Measurements from ENCODE around the gene NEURL2.
A peak's percentile ranks its signal among the peaks of the same experiment; 100 is the strongest.
"Not testable (repeated sequence)": the region's sequence is repeated elsewhere in the genome, so short reads cannot be mapped to it uniquely, and the experiment has no call there.

Gene NEURL2, protein sequence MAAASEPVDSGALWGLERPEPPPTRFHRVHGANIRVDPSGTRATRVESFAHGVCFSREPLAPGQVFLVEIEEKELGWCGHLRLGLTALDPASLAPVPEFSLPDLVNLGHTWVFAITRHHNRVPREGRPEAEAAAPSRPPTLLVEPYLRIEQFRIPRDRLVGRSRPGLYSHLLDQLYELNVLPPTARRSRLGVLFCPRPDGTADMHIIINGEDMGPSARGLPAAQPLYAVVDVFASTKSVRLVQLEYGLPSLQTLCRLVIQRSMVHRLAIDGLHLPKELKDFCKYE

DNA sequence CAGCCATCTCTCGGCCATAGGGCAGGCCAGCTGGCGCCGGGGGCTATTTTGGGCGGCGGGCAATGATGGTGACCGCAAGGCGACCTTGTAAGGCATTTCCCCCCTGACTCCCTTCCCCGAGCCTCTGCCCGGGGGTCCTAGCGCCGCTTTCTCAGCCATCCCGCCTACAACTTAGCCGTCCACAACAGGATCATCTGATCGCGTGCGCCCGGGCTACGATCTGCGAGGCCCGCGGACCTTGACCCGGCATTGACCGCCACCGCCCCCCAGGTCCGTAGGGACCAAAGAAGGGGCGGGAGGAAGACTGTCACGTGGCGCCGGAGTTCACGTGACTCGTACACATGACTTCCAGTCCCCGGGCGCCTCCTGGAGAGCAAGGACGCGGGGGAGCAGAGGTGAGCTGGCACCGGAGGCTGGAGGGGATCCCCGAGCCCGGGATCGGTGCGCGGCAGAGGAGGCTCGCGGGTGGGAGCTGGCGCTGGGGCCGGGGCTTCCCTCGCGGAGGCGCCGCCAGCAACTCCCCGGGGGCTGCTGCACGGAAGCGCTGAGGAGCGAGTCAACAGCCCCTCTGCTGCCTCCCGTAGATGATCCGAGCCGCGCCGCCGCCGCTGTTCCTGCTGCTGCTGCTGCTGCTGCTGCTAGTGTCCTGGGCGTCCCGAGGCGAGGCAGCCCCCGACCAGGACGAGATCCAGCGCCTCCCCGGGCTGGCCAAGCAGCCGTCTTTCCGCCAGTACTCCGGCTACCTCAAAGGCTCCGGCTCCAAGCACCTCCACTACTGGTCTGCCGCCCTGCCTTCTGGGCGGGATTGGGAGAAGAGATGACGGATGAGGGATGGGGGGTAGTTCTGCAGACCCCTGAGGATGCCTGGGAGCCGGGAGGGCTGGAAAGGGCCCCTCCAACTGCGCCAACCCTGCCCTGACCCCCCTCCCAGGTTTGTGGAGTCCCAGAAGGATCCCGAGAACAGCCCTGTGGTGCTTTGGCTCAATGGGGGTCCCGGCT, at the start of gene NEURL2, which contains the start of gene CTSA:
NEURL2 (minus strand) TSS at position 224 of the 999 bp plus-strand sequence; CDS start at position 7, 217 bp downstream.
CTSA (plus strand) TSS at position 351 of the 999 bp plus-strand sequence; CDS start at position 585, 234 bp downstream.
- DNase-seq = peak; percentile 84

DNA sequence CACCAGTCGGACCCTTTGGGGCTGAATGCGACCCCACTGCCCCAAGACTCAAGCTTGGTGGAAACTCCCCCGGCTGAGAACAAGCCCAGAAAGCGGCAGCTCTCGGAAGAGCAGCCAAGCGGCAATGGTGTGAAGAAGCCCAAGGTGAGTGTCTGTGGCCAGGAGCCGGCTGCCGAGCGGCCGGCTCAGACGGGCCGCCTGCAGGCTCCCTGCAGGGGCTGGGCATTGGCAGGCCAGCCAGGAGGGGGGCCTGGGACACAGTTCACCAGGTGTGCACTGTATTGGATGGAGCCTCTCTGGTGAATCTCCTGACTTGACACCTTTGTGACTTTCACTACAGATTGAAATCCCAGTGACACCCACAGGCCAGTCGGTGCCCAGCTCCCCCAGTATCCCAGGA, 49.5 kb upstream of the NEURL2 start:
- DNase-seq = no peak

DNA sequence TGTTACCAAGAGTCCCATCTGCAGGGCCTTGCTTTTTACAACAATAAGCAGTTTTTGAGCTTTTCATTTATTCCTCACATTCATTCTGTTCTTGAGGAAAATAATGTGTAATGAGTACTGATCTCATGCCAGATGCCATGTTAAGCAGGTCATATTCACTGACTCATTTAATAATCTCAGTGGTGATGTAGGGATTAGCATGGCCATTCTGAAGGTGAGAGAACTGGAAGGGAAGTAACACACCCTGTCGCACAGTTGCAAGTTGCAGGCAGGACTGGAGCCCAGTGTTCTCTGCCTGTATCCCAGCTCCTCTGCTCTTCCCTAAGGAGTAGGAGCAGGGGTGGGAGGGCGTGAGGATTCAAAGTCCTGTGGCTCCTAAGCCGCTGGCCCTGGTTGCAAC, 49.0 kb upstream of the NEURL2 start:
- no peak for DNase-seq

DNA sequence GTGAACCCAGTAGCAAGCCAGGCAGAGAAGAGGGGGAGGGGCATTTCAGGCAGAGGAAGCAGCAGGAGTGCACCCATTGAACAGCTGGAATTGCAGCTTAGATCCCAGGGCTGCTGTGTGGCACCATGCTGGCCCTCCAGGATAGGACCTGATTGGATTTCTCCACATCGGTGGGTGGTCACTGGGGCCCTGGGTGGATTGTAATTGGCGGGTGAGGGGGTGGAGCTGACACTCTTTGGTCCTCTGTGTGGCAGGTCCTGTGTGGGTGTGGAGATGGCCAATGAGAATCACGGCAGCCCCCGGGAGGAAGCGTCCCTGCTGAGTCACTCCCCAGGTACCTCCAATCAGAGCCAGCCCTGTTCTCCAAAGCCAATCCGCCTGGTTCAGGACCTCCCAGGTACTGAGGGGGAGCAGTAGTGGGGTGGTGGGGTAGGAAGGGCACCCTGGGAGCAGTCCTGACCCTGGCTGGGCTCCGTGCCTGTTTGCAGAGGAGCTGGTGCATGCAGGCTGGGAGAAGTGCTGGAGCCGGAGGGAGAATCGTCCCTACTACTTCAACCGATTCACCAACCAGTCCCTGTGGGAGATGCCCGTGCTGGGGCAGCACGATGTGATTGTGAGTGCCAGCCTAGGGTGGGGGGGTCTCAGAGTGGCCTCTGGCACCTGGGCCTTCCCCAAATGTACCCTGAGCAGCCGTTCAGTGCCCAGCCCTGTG, 47.9 kb upstream of the NEURL2 start:
- no peak for DNase-seq

DNA sequence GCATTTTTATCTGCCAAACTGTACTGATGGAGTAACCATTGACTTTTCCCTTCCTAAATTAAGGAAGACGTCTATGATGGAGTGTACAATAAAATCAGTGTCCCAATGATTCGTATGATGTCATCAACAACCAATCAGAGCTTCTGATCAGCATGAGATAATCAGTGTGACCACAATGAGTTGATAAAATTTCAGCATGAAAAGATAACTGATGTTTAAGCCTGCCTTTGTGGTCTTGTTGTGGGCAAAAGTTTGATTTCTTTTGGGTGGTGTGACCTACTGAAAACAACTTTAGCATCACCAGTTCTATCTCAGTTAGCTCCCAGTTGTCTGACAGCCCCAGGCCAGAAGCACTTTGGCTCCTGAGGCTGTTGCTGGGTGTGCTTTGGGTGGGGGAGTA, 46.8 kb upstream of the NEURL2 start:
- peak; percentile 38 for DNase-seq

DNA sequence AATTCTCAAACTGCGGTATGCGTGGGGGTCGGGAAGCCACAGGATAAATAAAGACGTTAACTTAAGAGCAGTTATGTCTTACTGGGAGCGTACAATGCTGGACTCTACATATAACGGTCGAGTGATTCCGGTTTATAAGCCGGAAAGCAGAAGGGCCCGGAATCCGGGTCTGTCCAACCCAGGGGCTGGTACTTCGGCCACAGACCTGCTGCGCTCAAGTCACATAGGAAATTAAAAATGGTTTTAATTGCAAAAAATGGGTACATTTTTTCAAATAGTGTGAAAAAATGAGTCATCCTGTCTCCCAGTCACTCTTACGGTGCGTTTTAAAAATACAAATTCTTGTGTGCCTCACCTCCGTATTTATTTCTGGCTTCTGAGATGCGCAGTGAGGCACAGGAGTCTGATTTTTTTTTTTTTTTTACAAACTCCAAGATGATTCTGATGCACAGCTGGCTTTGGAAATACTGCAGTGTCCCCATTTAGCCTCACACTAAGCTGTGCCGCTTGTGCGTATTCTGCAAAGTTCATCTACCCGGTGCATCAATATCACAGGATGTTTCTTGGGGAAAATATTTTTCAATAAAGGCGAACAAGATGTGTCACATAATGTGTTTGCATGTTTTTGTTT, 44.5 kb upstream of the NEURL2 start:
- no peak for DNase-seq

DNA sequence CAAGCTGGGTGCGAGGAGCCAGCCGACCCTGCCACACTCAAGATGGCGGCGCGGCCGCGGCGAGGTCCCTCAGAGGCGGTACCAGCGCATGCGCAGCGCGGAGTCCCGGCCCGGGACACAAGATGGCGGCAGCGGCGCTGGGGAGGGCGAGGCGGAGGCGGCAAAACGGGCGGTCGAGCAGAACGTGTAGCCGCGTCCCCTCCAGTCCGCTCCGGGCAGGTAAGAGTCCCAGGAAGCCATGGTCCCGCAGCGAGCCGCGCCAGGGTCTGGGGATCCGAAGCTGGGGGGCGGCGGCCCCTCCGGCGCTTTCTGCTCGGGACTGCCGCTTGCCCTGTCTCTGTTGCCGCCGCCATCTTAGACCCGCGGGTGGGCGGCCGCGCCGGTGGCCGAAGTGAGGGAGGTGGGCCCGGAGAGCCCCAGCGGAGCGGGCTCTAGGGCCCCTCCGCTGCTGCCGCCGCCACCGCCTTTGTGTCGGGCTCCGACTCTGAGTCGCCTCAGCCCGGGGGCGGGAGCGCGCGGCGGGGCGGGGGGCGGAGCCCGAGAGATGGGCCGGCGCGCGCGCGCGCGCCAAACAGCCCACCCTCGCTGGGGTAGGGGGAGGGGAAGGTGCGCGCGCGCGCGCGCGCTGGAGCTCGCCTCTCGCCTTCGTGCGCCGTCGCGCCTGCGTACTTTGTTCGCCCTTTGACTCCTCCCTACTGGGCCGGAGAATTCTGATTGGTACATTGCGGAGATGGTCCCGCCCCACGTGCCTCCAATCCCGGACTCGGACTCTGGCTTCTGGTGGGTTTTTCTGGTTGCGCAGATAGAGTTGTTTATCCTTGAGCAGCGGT, 43.8 kb upstream of the NEURL2 start, which contains the start of gene PCIF1:
PCIF1 (plus strand) TSS at position 98 of the 830 bp plus-strand sequence. CDS start 4,317 bp downstream, outside the sequence.
- DNase-seq = peak; percentile 99

DNA sequence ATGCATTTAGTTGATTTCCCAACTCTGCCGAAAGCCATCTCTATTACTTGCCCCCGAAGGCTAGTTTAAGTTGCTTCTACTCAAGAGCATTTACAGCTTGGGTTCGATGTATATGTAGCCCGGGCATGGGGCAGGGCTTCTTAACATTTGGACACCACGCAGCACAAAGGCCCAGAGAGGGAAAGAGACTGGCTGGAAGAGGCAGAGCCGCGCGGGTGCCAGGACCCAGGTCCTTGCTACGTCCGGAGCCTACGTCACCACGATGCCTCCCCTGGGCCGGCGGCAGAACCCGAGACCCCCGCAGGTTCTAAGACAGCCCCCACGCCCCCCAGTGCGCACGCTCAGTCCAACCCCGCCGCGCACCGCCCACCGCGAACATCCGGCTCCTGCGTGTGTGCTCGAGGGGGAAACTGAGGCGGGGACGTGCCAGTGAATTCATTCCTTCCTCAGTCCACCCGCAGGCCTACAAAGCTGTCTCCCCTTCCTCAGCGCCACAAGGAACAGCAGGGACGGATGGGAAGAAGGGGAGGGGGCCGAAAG, 43.1 kb upstream of the NEURL2 start:
- DNase-seq = no peak

DNA sequence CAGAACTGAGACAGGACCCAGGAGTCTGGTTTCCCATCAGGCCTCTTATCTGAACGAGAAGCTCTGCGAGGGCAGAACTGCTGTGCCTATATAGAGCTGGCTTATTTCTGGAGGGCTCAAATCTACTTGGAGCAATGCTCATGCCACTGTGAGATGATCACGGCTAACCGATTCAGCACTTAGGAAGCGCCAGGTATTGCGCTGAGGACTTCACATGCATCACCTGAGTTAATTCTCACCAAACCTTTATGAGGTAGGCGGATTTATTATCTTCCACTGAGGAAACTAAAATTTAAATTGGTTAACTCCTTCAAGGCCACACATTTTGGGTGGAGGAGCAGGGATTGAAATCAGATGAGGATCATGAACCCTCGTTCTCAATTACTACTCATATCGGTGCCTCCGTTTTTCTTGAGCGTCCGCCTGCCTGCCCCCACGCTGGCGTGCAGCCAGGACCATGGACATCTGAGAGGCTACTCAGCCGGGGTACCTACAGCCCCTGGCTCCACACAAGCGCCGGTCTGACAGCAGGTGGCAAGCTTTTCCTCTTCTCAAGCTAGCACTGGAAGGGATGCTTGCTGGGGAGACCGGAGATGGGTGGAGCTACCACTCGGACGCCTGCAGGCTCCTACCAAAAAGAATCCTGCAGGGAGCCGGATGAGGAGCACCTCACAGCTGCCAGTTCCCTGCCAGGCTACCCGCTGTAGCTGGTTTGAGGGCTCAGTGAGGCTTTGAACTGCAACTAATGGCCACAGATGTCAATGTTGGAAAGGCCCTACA, 42.4 kb upstream of the NEURL2 start:
- DNase-seq = peak; percentile 69

DNA sequence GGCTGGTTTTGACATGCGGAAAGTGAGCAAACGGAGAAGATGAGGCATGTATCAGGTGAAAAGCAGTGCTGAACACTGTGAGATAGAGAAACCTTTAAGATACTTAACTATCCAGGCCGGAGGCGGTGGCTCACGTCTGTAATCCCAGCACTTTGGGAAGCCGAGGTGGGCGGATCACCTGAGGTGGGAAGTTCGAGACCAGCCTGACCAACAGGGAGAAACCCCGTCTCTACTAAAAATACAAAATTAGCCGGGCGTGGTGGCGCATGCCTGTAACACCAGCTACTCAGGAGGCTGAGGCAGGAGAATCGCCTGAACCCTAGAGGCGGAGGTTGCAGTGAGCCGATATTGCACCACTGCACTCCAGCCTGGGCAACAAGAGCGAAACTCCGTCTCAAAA, 40.7 kb upstream of the NEURL2 start:
- DNase-seq = not testable (repeated sequence)

DNA sequence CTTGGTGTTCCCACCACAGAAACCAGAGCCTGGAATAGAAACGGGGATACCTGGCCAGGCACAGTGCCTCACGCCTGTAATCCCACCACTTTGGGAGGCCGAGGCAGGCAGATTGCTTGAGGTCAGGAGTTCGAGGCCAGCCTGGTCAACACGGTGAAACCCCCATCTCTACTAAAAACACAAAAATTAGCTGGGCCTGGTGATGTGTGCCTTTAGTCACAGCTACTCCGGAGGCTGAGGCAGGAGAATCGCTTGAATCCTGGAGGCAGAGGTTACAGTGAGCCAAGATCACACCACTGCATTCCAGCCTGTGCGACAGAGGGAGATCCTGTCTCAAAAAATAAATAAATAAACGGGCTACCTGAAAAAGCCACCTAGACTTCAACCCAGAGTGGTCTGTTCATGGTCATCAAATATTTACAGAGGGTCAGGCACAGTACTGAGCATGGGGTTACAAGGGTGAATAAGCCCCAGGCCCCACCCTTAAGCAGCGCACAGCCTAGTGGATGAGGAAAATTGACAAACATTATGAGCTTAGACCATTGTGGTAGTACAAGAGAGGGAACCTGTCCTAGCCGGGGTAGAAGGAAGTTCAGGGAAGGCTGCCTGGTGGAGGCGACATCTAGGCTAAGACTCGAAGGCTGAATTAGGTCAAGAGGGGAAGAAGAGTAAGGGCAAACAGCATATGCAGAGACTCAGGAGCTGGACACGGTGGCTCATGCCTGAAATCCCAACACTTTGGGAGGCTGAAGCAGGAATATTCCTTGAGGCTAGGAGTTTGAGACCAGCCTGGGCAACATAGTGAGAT, 36.3 kb upstream of the NEURL2 start:
- no peak for DNase-seq

DNA sequence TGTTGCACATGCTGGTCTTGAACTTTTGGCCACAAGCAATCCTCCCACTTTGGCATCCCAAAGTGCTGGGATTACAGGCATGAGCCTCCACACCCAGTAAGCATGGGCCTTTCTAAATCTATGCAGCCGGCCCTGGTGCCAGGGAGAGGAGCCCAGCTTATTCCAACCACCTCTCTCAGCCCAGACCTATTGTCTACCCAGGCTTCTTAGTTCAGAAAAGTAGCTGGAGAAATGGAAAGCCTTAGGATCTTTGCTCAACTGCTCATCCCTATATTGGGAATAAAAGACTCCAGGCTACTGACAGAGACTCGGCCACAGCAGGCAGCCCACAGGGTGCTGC, 35.7 kb upstream of the NEURL2 start:
- no peak for DNase-seq

DNA sequence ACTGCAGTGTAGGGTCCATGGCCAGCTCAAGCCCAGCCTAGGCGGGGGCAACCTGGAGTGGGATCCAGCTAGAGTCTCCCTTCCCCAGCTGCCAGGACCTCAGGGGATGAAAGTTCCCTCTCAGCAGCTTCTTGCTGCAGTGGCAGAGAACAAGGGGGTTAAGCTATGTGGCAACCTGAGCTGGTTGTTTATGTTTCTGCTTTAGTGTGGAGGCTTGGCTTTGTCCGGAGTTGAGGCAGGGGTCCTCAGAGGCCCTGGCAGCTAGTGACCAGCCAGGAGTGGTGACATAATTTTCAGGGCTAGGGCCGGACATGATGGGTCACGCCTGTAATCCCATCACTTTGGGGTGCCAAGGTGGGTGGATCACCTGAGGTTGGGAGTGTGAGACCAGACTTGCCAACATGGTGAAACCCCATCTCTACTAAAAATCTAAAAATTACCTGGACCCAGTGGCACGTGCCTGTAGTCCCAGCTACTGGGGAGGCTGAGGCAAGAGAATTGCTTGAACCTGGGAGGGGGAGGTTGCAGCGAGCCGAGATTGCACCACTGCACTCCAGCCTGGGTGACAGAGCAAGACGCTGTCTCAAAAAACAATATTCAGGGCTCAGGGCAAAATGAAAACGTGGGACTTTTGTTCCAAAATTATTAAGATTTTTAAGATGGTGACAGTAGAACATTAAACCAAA, 35.0 kb upstream of the NEURL2 start:
- DNase-seq = no peak

DNA sequence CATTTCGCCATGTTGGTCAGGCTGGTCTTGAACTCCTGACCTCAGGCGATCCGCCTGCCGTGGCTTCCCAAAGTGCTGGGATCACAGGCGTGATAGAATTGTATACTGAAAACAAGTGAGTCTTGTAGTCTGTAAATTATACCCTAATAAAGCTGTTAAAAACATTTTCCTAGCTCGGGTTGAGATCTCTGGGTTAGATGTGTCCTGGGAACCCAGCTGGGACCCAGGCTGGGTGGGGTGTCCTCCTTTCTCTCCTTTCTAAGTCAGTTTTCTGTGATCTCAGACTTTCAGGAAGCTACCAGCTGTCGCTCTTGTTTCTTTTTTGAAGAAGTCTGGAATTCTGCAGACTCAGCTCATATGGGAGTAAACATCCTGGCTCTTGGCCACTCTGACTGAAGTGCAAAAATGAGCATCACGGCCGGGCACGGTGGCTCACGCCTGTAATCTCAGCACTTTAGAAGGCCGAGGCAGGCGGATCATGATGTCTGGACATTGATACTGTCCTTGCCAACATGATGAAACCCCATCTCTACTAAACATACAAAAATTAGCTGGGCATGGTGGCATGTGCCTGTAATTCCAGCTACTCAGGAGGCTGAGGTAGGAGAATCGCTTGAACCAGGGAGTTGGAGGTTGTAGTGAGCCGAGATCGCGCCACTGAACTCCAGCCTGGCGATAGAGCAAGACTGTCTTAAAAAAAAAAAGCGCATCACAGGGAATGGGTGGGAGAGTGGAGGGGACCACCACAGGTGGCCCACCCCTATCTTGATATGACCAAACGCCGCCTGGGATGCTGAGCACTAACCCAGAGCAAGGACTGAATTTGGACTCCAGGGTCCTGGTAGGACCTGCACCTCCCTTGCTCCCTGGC, 33.6 kb upstream of the NEURL2 start:
- DNase-seq = no peak

DNA sequence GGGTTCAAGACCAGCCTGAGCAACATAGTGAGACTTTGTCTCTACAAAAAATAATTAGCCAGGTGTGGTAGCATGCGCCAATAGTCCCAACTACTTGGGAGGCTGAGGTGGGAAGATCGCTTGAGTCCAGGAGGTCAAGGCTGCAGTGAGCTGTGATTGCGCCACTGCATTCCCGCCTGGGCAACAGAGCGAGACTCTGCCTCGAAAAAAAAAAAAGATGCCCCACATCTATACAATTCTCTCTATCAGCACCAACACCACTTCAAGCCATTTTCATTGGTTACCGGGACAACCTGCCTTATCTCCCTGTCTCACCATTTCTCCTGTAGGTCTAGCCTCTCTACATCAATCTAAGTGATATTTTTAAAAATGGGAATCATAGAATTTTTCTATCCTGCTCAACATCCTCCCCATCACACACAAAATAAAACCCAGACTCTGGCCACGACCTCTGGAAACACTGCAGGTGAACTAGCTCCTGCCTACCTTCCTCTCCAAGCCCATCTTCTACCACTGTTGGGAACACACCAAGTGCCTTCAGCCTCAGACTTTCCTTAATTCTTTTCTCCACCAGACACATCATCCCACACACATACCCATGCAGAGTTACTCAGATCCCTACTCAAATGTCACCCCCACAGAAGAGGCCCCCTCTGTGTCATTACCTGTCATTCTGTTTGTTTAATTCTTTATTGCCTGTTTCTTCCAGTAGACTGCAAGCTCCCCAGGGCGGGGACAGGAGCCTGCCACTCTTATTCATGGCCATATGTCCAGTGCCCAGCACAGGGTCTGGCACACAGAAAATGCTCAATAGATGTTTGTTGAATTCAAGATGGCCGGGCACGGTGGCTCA, 30.6 kb upstream of the NEURL2 start:
- DNase-seq = no peak

DNA sequence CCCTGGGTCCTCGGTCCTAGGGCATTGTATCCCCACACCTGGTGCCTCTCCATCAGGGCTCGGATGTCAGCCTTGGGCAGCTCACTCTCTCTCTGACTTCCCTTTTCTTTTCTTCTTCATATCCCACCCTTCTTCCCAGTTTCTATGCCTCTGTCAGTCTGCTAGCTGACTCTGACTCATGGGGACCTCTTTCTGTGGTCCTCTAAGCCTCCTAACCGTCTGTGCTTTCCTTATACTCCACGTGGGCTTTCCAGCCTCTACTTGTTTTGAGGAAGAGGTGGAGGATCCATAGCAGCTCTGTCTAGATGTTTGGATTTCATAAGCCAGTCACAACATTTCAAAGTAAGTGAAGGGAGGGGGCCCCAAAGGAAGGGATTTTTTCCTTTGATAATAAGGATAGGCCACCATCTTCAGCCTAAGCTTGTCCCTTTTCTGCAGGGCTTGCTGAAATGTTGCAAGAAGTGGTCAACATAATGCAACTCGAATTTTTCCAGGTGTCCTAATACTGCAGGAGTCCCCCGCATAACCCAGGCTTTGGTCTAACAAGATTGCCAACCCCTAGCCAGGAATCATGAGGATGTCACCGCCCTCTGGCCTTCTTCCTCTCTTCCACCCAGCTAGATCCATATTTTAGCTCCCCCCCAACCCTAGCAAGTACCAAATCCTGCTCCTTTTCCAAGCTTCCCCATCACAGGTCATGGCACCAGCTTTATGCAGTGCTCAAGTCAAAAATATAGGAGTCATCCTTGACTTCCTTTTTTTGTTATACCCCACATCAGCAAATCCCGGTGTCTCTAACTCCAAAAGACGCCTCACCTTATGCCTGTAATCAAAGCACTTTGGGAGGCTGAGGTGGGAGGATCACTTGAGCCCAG, 29.7 kb upstream of the NEURL2 start:
- DNase-seq = no peak

Measured in CD4-positive, alpha-beta T cell treated with Interleukin-21 for 1 hour (primary cell).